Measurements from ENCODE around the gene USE1.

- TF ChIP-seq POLR2A (IDR thresholded peaks at IDR 0.05) (no peak), CTCF (IDR thresholded peaks at IDR 0.05) (no peak)
Measured at GRCh38 chr19:17194608-17195007, 20.5 kb upstream of the USE1 start.

All from body of pancreas (tissue), 4 donors.